GM12801 (cell line): ENCODE results near the gene TMCC3.

ENCODE experiments used
- TF ChIP-seq, protein P1 (sequence below): IDR thresholded peaks from one replicate; pipeline ENCODE4 v1.5.1; 2011; ENCODE audit warnings: control low read depth; ENCODE audit not compliant: insufficient read length; ENCODE audit errors: extremely low read depth

The TMCC3 gene

DNA sequence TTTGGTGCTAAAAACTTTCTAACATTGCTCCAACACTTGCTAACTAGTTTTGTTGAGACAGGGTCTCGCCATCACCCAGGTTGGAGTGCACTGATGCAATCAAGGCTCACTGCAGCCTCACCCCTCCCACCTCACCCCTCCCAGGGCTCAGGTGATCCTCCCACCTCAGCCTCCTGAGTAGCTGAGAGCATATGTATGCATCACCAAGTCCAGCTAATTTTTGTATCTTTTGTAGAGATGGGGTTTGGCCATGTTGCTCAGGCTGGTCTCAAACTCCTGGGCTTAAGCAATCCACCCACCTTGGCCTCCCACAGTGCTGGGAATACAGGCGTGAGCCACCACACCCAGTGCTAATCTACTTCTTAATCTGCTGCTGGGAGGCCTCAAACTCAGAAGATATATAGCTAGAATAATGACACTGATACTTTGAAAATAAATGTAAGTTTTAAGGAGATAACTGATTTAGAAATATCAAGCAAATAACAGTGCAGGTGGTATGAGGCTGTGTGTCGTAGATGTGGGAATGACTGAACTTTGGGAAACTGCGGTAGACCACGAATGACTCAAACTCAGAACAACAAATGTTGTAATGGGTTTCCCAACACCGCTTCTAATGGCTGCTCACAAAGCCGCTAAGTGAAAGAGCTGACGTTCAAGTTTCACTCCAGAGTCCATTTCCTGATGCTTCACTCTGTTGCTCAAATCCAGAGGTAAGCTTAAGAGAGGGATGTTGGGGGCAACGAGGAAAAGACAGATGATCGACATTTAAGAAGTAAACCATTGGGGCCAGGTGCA is 10.0 kb downstream of the TMCC3 start:
- TF ChIP-seq, protein P1, sequence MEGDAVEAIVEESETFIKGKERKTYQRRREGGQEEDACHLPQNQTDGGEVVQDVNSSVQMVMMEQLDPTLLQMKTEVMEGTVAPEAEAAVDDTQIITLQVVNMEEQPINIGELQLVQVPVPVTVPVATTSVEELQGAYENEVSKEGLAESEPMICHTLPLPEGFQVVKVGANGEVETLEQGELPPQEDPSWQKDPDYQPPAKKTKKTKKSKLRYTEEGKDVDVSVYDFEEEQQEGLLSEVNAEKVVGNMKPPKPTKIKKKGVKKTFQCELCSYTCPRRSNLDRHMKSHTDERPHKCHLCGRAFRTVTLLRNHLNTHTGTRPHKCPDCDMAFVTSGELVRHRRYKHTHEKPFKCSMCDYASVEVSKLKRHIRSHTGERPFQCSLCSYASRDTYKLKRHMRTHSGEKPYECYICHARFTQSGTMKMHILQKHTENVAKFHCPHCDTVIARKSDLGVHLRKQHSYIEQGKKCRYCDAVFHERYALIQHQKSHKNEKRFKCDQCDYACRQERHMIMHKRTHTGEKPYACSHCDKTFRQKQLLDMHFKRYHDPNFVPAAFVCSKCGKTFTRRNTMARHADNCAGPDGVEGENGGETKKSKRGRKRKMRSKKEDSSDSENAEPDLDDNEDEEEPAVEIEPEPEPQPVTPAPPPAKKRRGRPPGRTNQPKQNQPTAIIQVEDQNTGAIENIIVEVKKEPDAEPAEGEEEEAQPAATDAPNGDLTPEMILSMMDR = no peak

DNA sequence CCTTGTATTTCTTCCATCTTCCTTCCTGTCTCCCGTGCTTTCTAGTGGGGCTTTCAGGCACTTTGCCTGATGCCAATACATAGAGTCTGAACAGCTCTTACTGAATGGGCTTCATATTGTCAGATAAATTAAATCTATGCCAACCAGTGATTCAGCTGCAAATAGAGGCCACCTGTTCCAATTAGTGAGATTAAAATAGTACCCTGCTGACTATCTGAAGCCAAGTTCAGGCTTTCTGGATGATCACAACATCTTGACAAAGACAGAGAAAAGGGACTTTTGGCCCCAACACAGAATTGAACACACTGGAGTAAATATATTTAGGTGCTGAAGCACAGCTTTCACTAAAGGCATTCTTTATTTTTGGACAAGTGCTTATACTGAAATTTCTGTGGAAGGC is 11.8 kb downstream of the TMCC3 start:
- TF ChIP-seq, protein P1 = no peak

GRCh38 chr12:94637390-94638113 is 12.8 kb downstream of the TMCC3 start:
- TF ChIP-seq, protein P1 = no peak

GRCh38 chr12:94636462-94637085 is 13.8 kb downstream of the TMCC3 start:
- TF ChIP-seq, protein P1 = no peak

- TF ChIP-seq, protein P1 = no peak
Measured at GRCh38 chr12:94634717-94635116, 15.6 kb downstream of the TMCC3 start.

- TF ChIP-seq, protein P1 = no peak
Measured at GRCh38 chr12:94633401-94633800, 17.0 kb downstream of the TMCC3 start.

DNA sequence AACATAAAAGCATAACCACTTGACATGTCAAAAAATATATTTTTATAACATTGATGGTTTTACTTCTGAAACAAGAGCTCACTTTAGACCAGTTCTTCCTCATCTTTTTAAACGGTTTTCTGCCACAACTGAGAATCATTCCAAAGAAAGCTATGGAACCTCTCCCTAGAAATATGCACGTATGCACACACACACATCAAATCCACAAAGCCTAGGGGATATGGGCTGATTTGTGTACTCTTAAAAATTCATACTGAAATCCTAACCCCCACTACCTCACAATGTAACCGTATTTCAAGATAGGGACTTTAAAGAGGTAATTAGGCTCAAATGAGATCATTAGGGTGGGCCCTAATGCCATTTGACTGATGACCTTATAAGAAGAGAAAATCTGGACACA is 19.3 kb downstream of the TMCC3 start:
- TF ChIP-seq, protein P1 = no peak
